PC-3 (cell line): ENCODE results near the gene DLGAP3.

Experiments
- EZH2phosphoT487 ChIP-seq: fragments of 300-600 bp; sonication (generic); IDR thresholded peaks from 2 replicates; pipeline ENCODE4 v1.6.1; 2018; ENCODE audit warnings: mild to moderate bottlenecking, antibody characterized with exemption, low read length, borderline replicate concordance
- TF ChIP-seq, protein P1 (sequence below): fragments of 300-600 bp; sonication (generic); conservative IDR thresholded peaks from 2 replicates; pipeline ENCODE4 v1.5.1; 2017; ENCODE audit warnings: antibody characterized with exemption, low read depth, mild to moderate bottlenecking, low read length

DNA sequence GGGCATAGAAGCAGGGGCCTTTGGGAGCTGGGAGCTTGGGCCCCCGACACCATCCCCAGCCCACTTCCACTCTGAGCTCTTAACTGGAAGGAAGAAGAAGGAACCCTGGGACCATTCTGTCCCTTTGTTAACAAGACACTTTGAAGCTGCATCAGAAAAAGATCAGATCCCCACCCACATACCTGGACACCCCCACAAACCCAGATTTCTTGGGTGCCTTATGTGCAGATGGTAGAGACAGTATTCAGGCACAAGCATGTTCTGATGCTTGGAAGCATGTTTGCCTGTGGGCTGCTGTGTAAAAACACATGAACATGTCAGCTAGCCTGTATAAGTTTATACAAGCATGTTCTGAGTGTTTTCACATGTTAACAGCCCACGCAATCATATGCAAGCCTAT lies 3.7 kb downstream of the DLGAP3 start:
- TF ChIP-seq, protein P1, sequence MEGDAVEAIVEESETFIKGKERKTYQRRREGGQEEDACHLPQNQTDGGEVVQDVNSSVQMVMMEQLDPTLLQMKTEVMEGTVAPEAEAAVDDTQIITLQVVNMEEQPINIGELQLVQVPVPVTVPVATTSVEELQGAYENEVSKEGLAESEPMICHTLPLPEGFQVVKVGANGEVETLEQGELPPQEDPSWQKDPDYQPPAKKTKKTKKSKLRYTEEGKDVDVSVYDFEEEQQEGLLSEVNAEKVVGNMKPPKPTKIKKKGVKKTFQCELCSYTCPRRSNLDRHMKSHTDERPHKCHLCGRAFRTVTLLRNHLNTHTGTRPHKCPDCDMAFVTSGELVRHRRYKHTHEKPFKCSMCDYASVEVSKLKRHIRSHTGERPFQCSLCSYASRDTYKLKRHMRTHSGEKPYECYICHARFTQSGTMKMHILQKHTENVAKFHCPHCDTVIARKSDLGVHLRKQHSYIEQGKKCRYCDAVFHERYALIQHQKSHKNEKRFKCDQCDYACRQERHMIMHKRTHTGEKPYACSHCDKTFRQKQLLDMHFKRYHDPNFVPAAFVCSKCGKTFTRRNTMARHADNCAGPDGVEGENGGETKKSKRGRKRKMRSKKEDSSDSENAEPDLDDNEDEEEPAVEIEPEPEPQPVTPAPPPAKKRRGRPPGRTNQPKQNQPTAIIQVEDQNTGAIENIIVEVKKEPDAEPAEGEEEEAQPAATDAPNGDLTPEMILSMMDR: no peak
- no peak for TF ChIP-seq EZH2phosphoT487
